ENCODE data around the gene CPA5. TPM values are rescaled to one million over a fixed set of nuclear protein-coding genes. Genes with fewer than 3 reads are reported as not detected.

CPA5 gene
- total and polyA plus RNA-seq, 10 of the 15 experiments (the other 5 are each of a cell fraction or from before 2014, with no cell fraction given): 0.06 to 0.52 (median 0.29) TPM; not detected in 2

DNA sequence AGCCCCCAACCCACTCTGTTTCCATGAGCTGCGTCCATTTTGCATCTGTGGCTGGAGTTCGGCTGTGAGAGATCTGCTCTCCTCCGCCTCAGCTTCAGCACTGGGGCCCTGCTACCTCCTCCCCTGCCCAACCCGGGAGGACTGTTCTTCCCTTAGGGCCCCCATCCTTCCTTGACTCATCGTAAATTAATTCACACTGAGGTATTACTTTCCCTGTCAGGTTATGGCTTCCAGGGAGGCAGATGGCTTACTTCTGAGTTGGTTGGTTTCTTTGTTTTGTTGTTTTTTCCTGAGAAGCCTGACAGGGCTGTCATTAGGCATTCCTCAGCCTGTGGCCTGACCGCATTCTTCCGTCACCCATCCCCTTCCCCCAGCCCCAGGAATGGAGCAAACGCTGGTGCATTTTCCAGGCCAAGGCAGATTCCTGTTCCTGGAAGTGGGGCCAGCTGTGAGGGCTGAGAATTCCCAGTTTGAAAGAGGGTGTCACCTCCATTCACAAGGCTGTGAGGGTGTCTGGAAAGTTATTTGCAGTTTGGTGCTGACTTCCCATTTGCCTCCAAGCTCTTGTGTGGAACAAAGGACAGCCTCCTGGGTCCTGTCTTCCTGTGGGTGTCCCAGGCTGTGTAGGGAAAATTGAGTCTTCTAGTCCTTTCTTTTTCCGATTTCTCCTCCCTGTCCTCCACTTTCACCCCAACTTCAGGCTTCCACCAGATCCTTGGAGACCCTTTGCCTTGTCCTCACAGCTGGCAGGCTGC lies 11.7 kb downstream of the CPA5 start (continued):
- TF ChIP-seq CUX1 (IDR thresholded peaks at IDR 0.05; ENCODE audit: insufficient replicate concordance, low read depth, low read length): no peak
- no peak for TF ChIP-seq TBL1XR1 (IDR thresholded peaks at IDR 0.05; ENCODE audit: low read depth, low read length)
- no peak for TF ChIP-seq TCF7 (IDR thresholded peaks at IDR 0.05; ENCODE audit: borderline replicate concordance)
- TF ChIP-seq HSF1 (IDR thresholded peaks at IDR 0.05; ENCODE audit: low read depth, low read length): no peak
- TF ChIP-seq CREM (IDR thresholded peaks at IDR 0.05; ENCODE audit: low read depth): no peak
- TF ChIP-seq ESRRA (IDR thresholded peaks at IDR 0.05; ENCODE audit: low read length): no peak

All from GM12878 (cell line).